ENCODE results near the gene S100A5.

Gene S100A5

GRCh38 chr1:153535242-153536011 is 5.3 kb downstream of the S100A5 start, which contains the start of gene S100A6:
Gene S100A6 (minus strand): TSS chr1:153535991. CDS start chr1:153535339, 652 bp downstream.
- Histone ChIP-seq H3K4me1 (ENCODE audit: insufficient read depth, low read length) (peaks cover 26% of the 10 kb centered on the region), H3K4me3 (ENCODE audit: low read length) (peak within 1 kb of the TSS; percentile 66), H3K9ac (ENCODE audit: low read depth, low read length) (peak within 1 kb of the TSS; percentile 47; the same call in 1 of the 2 replicates), H3K27me3 (ENCODE audit: insufficient read depth, low read length) (peaks cover 39% of the 10 kb centered on the region), H3K36me3 (ENCODE audit: insufficient read depth, low read depth, low read length) (no peaks in the 10 kb centered on the region), H3K27ac (ENCODE audit: low read length) (no peak within 1 kb of the TSS), H3K9me3 (ENCODE audit: insufficient read depth, low read depth, low read length) (no peaks in the 10 kb centered on the region)

- no peaks in the 10 kb centered on the region for H3K9me3 ChIP-seq (ENCODE audit: insufficient read depth, low read depth, low read length)
- H3K36me3 ChIP-seq (ENCODE audit: insufficient read depth, low read depth, low read length), result no peaks in the 10 kb centered on the region
- H3K4me3 ChIP-seq (ENCODE audit: low read length), result no peak overlapping the region
- peaks cover 26% of the 10 kb centered on the region for H3K4me1 ChIP-seq (ENCODE audit: insufficient read depth, low read length)
- no peak overlapping the region for H3K27ac ChIP-seq (ENCODE audit: low read length)
- H3K9ac ChIP-seq (ENCODE audit: low read depth, low read length), result no peak overlapping the region
- peaks cover 39% of the 10 kb centered on the region for H3K27me3 ChIP-seq (ENCODE audit: insufficient read depth, low read length)
These were observed 5.9 kb downstream of the S100A5 start for GRCh38 chr1:153534925-153535241.

- Histone ChIP-seq H3K27me3 (ENCODE audit: insufficient read depth, low read length) (peaks cover 39% of the 10 kb centered on the region), H3K9ac (ENCODE audit: low read depth, low read length) (no peak overlapping the region), H3K9me3 (ENCODE audit: insufficient read depth, low read depth, low read length) (no peaks in the 10 kb centered on the region), H3K4me3 (ENCODE audit: low read length) (no peak overlapping the region), H3K4me1 (ENCODE audit: insufficient read depth, low read length) (peaks cover 26% of the 10 kb centered on the region), H3K36me3 (ENCODE audit: insufficient read depth, low read depth, low read length) (no peaks in the 10 kb centered on the region), H3K27ac (ENCODE audit: low read length) (no peak overlapping the region)
These were observed 6.4 kb downstream of the S100A5 start for GRCh38 chr1:153534226-153534924.

- H3K4me3 ChIP-seq (ENCODE audit: low read length), result peak overlapping the region; percentile 60; the same call in 1 of the 2 replicates
- H3K9me3 ChIP-seq (ENCODE audit: insufficient read depth, low read depth, low read length), result no peaks in the 10 kb centered on the region
- peaks cover 26% of the 10 kb centered on the region for H3K4me1 ChIP-seq (ENCODE audit: insufficient read depth, low read length)
- no peak overlapping the region for H3K27ac ChIP-seq (ENCODE audit: low read length)
- peaks cover 39% of the 10 kb centered on the region for H3K27me3 ChIP-seq (ENCODE audit: insufficient read depth, low read length)
- H3K9ac ChIP-seq (ENCODE audit: low read depth, low read length), result peak overlapping the region; percentile 46; the same call in 1 of the 2 replicates
- H3K36me3 ChIP-seq (ENCODE audit: insufficient read depth, low read depth, low read length), result no peaks in the 10 kb centered on the region
These were observed 7.0 kb downstream of the S100A5 start for GRCh38 chr1:153533689-153534201.

- Histone ChIP-seq H3K36me3 (ENCODE audit: insufficient read depth, low read depth, low read length) (no peaks in the 10 kb centered on the region), H3K27ac (ENCODE audit: low read length) (no peak overlapping the region), H3K9me3 (ENCODE audit: insufficient read depth, low read depth, low read length) (no peaks in the 10 kb centered on the region), H3K9ac (ENCODE audit: low read depth, low read length) (peak overlapping the region; percentile 46; the same call in 1 of the 2 replicates), H3K4me3 (ENCODE audit: low read length) (peak overlapping the region; percentile 60; the same call in 1 of the 2 replicates), H3K4me1 (ENCODE audit: insufficient read depth, low read length) (peaks cover 21% of the 10 kb centered on the region), H3K27me3 (ENCODE audit: insufficient read depth, low read length) (peaks cover 39% of the 10 kb centered on the region)
These were observed 7.8 kb downstream of the S100A5 start for GRCh38 chr1:153532769-153533599.

GRCh38 chr1:153532181-153532580 is 8.6 kb downstream of the S100A5 start:
- Histone ChIP-seq H3K9me3 (ENCODE audit: insufficient read depth, low read depth, low read length) (no peaks in the 10 kb centered on the region), H3K4me3 (ENCODE audit: low read length) (peak overlapping the region; percentile 60; the same call in 1 of the 2 replicates), H3K9ac (ENCODE audit: low read depth, low read length) (peak overlapping the region; percentile 14; the same call in 1 of the 2 replicates), H3K36me3 (ENCODE audit: insufficient read depth, low read depth, low read length) (no peaks in the 10 kb centered on the region), H3K27ac (ENCODE audit: low read length) (no peak overlapping the region), H3K4me1 (ENCODE audit: insufficient read depth, low read length) (peaks cover 26% of the 10 kb centered on the region), H3K27me3 (ENCODE audit: insufficient read depth, low read length) (peaks cover 35% of the 10 kb centered on the region)

- H3K4me3 ChIP-seq (ENCODE audit: low read length), result no peak overlapping the region
- H3K9ac ChIP-seq (ENCODE audit: low read depth, low read length), result no peak overlapping the region
- H3K27me3 ChIP-seq (ENCODE audit: insufficient read depth, low read length), result peaks cover 30% of the 10 kb centered on the region
- H3K36me3 ChIP-seq (ENCODE audit: insufficient read depth, low read depth, low read length), result no peaks in the 10 kb centered on the region
- H3K4me1 ChIP-seq (ENCODE audit: insufficient read depth, low read length), result peaks cover 27% of the 10 kb centered on the region
- H3K9me3 ChIP-seq (ENCODE audit: insufficient read depth, low read depth, low read length), result no peaks in the 10 kb centered on the region
- no peak overlapping the region for H3K27ac ChIP-seq (ENCODE audit: low read length)
These were observed 9.1 kb downstream of the S100A5 start for GRCh38 chr1:153531638-153532037.

- H3K27ac ChIP-seq (ENCODE audit: low read length), result no peak overlapping the region
- H3K4me1 ChIP-seq (ENCODE audit: insufficient read depth, low read length), result peaks cover 19% of the 10 kb centered on the region
- no peaks in the 10 kb centered on the region for H3K9me3 ChIP-seq (ENCODE audit: insufficient read depth, low read depth, low read length)
- H3K9ac ChIP-seq (ENCODE audit: low read depth, low read length), result no peak overlapping the region
- no peaks in the 10 kb centered on the region for H3K27me3 ChIP-seq (ENCODE audit: insufficient read depth, low read length)
- no peak overlapping the region for H3K4me3 ChIP-seq (ENCODE audit: low read length)
- no peaks in the 10 kb centered on the region for H3K36me3 ChIP-seq (ENCODE audit: insufficient read depth, low read depth, low read length)
These were observed 13.1 kb downstream of the S100A5 start for GRCh38 chr1:153527683-153528040.

- Histone ChIP-seq H3K36me3 (ENCODE audit: insufficient read depth, low read depth, low read length) (no peaks in the 10 kb centered on the region), H3K27ac (ENCODE audit: low read length) (no peak overlapping the region), H3K9ac (ENCODE audit: low read depth, low read length) (no peak overlapping the region), H3K4me3 (ENCODE audit: low read length) (no peak overlapping the region), H3K27me3 (ENCODE audit: insufficient read depth, low read length) (no peaks in the 10 kb centered on the region), H3K9me3 (ENCODE audit: insufficient read depth, low read depth, low read length) (no peaks in the 10 kb centered on the region), H3K4me1 (ENCODE audit: insufficient read depth, low read length) (peaks cover 14% of the 10 kb centered on the region)
These were observed 13.6 kb downstream of the S100A5 start for GRCh38 chr1:153527023-153527682.

GRCh38 chr1:153526132-153526543 is 14.6 kb downstream of the S100A5 start:
- H3K4me3 ChIP-seq (ENCODE audit: low read length), result no peak overlapping the region
- no peaks in the 10 kb centered on the region for H3K27me3 ChIP-seq (ENCODE audit: insufficient read depth, low read length)
- no peak overlapping the region for H3K9ac ChIP-seq (ENCODE audit: low read depth, low read length)
- H3K36me3 ChIP-seq (ENCODE audit: insufficient read depth, low read depth, low read length), result no peaks in the 10 kb centered on the region
- no peaks in the 10 kb centered on the region for H3K9me3 ChIP-seq (ENCODE audit: insufficient read depth, low read depth, low read length)
- H3K4me1 ChIP-seq (ENCODE audit: insufficient read depth, low read length), result peaks cover 12% of the 10 kb centered on the region
- no peak overlapping the region for H3K27ac ChIP-seq (ENCODE audit: low read length)
